Measurements from ENCODE around the gene RNF213.

- TF ChIP-seq CTCF (IDR thresholded peaks at IDR 0.05) (no peak), POLR2A (IDR thresholded peaks at IDR 0.05) (no peak)
Measured at GRCh38 chr17:80281516-80281915, 20.9 kb downstream of the RNF213 start.

Measured in adrenal gland (tissue), 5 donors.